Sigmoid colon (tissue), 7 donors: ENCODE measurements around the gene ACSL6. TPM values are rescaled to one million over a fixed set of nuclear protein-coding genes. Genes with fewer than 3 reads are reported as not detected.

Source experiments
- DNase-seq: peaks from one replicate; pipeline ENCODE4 v3.0.0-alpha.2; 2019
- H3K27ac ChIP-seq, 4 donors: fragments of 200-600 bp; sonication (generic); one replicate each; pipeline ENCODE4 v1.5.1; 2016 to 2019; ENCODE audit warnings: mild to moderate bottlenecking in 1 of 4
- H3K27me3 ChIP-seq, 3 donors: fragments of 200-600 bp; sonication (generic); one replicate each; pipeline ENCODE4 v1.5.1; 2019; ENCODE audit warnings: mild to moderate bottlenecking in 1 of 3
- H3K36me3 ChIP-seq, 4 donors: fragments of 200-600 bp; sonication (generic); one replicate each; pipeline ENCODE4 v1.5.1; 2016 to 2019
- H3K4me1 ChIP-seq, 4 donors: fragments of 200-600 bp; sonication (generic); one replicate each; pipeline ENCODE4 v1.5.1; 2017 to 2019
- H3K4me3 ChIP-seq, 4 donors: fragments of 200-600 bp; sonication (generic); one replicate each; pipeline ENCODE4 v1.5.1; 2017 to 2019; ENCODE audit warnings: mild to moderate bottlenecking in 2 of 4, moderate library complexity in 1 of 4
- H3K9me3 ChIP-seq, 4 donors: fragments of 200-600 bp in 3 of 4; sonication (generic) in 3 of 4; one replicate each; pipeline versions ENCODE4 v1.5.1 to v1.6.1; 2013 to 2019
- CTCF ChIP-seq, 4 experiments: fragments of 450-650 bp in 3 of 4; fragments of 200-600 bp in 1 of 4; IDR thresholded peaks; one replicate each; pipeline ENCODE4 v1.5.1; 2016 to 2019; ENCODE audit warnings: antibody characterized with exemption in 4 of 4, mild to moderate bottlenecking in 3 of 4, moderate library complexity in 2 of 4
- EP300 ChIP-seq, 4 donors: sonication (generic); formaldehyde crosslinking; IDR thresholded peaks; one replicate each; pipeline ENCODE4 v1.6.1; 2017; ENCODE audit warnings: antibody characterized with exemption in 4 of 4
- POLR2A ChIP-seq, 2 donors: fragments of 450-650 bp; IDR thresholded peaks; one replicate each; pipeline ENCODE4 v1.6.1; 2016; ENCODE audit warnings: antibody characterized with exemption in 2 of 2, mild to moderate bottlenecking in 2 of 2, moderate library complexity in 2 of 2
- POLR2AphosphoS5 ChIP-seq, 4 donors: sonication (generic); formaldehyde crosslinking; IDR thresholded peaks; one replicate each; pipeline ENCODE4 v1.6.1; 2017; ENCODE audit warnings: antibody characterized with exemption in 4 of 4
- WGBS, 2 donors: extraction: QIAGEN DNeasy Blood & Tissue Kit; methylation state at CpG; one replicate each; pipeline ENCODE4 v1.1.7; 2013; 5-methylcytosine and 5-hydroxymethylcytosine counted together
- intact Hi-C: fragments of 100-400 bp; cut with DNase I; formaldehyde crosslinking; loops from one replicate; pipeline ENCODE4 v1.15.1; 2023
- polyA plus RNA-seq, 3 donors: library from polyadenylated mRNA; stranded (reverse); fragments of 200-250 nt; gene quantifications; one replicate each; pipeline ENCODE4 v1.2.3, GENCODE V29; 2013
- total RNA-seq, 4 donors: library from RNA; depleted of rRNA; stranded (reverse); fragments of >200 nt; gene quantifications; one replicate each; pipeline ENCODE4 v1.1.0, GENCODE V29; 2016
- donor health status: healthy with polysubstance abuse.
- donor health status: Bipolar disorder and iron deficiency.
- donor health status: healthy.

The ACSL6 gene
- total and polyA plus RNA-seq, 7 donors = 0.16 to 5.5 (median 1.8) TPM; not detected in 2

GRCh38 chr5:132059043-132059695 is 47.7 kb upstream of the ACSL6 start:
- intact Hi-C loops = no loop called here
- H3K27ac ChIP-seq = no peak overlapping the region
- no peak overlapping the region for H3K4me3 ChIP-seq
- TF ChIP-seq POLR2AphosphoS5 (IDR thresholded peaks at IDR 0.05) = no peak
- peak; percentile 52 for DNase-seq
- H3K9me3 ChIP-seq = no peaks in the 10 kb centered on the region
- H3K4me1 ChIP-seq = no peaks in the 10 kb centered on the region
- no peaks in the 10 kb centered on the region for H3K27me3 ChIP-seq
- H3K36me3 ChIP-seq = no peaks in the 10 kb centered on the region
- 81 to 88% methylated on average over 9 of the region's 9 CpGs for WGBS, 2 donors

GRCh38 chr5:132058646-132059042 is 47.2 kb upstream of the ACSL6 start:
- no peaks in the 10 kb centered on the region for H3K4me1 ChIP-seq
- no peak overlapping the region for H3K4me3 ChIP-seq
- H3K27ac ChIP-seq = no peak overlapping the region
- DNase-seq = peak; percentile 33
- TF ChIP-seq EP300 (IDR thresholded peaks at IDR 0.05) (no peak), POLR2AphosphoS5 (IDR thresholded peaks at IDR 0.05) (no peak), POLR2A (IDR thresholded peaks at IDR 0.05) (no peak), CTCF (IDR thresholded peaks at IDR 0.05) (no peak)
- intact Hi-C loops = no loop called here
- no peaks in the 10 kb centered on the region for H3K9me3 ChIP-seq
- no peaks in the 10 kb centered on the region for H3K36me3 ChIP-seq
- no peaks in the 10 kb centered on the region for H3K27me3 ChIP-seq
- 85 to 88% methylated on average over 7 of the region's 7 CpGs for WGBS, 2 donors

- intact Hi-C loops = no loop called here
- Histone ChIP-seq H3K36me3 (no peaks in the 10 kb centered on the region), H3K4me1 (no peaks in the 10 kb centered on the region), H3K27ac (no peak overlapping the region), H3K4me3 (no peak overlapping the region), H3K9me3 (no peaks in the 10 kb centered on the region), H3K27me3 (no peaks in the 10 kb centered on the region)
- TF ChIP-seq POLR2AphosphoS5 (IDR thresholded peaks at IDR 0.05) (no peak), POLR2A (IDR thresholded peaks at IDR 0.05) (no peak), CTCF (IDR thresholded peaks at IDR 0.05) (no peak), EP300 (IDR thresholded peaks at IDR 0.05) (no peak)
- WGBS, 2 donors = 85 to 91% methylated on average over 12 of the region's 12 CpGs
- peak; percentile 36 for DNase-seq
Measured at GRCh38 chr5:132057498-132058255, 46.2 kb upstream of the ACSL6 start.

GRCh38 chr5:132056610-132057497 is 45.4 kb upstream of the ACSL6 start:
- H3K27me3 ChIP-seq = no peaks in the 10 kb centered on the region

More at GRCh38 chr5:132056610-132057497, 45.4 kb upstream of the ACSL6 start:
- intact Hi-C loops = no loop called here
- Histone ChIP-seq H3K36me3 (no peaks in the 10 kb centered on the region), H3K9me3 (no peaks in the 10 kb centered on the region), H3K27ac (no peak overlapping the region), H3K4me1 (no peaks in the 10 kb centered on the region), H3K4me3 (no peak overlapping the region)
- no peak for TF ChIP-seq POLR2A (IDR thresholded peaks at IDR 0.05)
- TF ChIP-seq CTCF (IDR thresholded peaks at IDR 0.05) = no peak
- no peak for TF ChIP-seq POLR2AphosphoS5 (IDR thresholded peaks at IDR 0.05)
- no peak for TF ChIP-seq EP300 (IDR thresholded peaks at IDR 0.05)
- peak; percentile 44 for DNase-seq
- WGBS, 2 donors = 84 to 92% methylated on average over 14 of the region's 14 CpGs
